T-helper 2 cell treated with Interferon-gamma antibody and Interleukin-4, amounts not matched to agents 100 ng/mL and 5 ng/mL, for 36 hours (primary cell): ENCODE data around the gene EIF3J. TPM values are rescaled to one million over a fixed set of nuclear protein-coding genes. Genes with fewer than 3 reads are reported as not detected.

ENCODE experiments used
- intact Hi-C: fragments of 100-400 bp; cut with micrococcal nuclease; formaldehyde crosslinking; loops from one replicate; pipeline ENCODE4 v1.15.1; 2023
- total RNA-seq: library from RNA; stranded (reverse); gene quantifications from 2 replicates; pipeline ENCODE4 v1.2.3, GENCODE V29; 2022

EIF3J gene
- total RNA-seq, 1 donor from 2014 or later: 102 TPM

GRCh38 chr15:44593042-44593736, 56.2 kb downstream of the EIF3J start:
- intact Hi-C loops: loop anchor here (5.0 to 10.0 kb wide), 2 partner anchors 39 to 332 kb away; no protein-coding TSS in a partner anchor

GRCh38 chr15:44595246-44595645, 58.3 kb downstream of the EIF3J start:
- intact Hi-C loops: loop anchor here (5.0 to 10.0 kb wide), 2 partner anchors 142 to 330 kb away; partner anchors contain the start of gene TRIM69

- intact Hi-C loops: loop anchor here (5.0 to 10.0 kb wide), 2 partner anchors 141 to 329 kb away; partner anchors contain the start of gene TRIM69
Observed at GRCh38 chr15:44595656-44596510, 58.9 kb downstream of the EIF3J start.

GRCh38 chr15:44596511-44597010, 59.6 kb downstream of the EIF3J start:
- intact Hi-C loops: loop anchor here (5.0 to 10.0 kb wide), 2 partner anchors 141 to 328 kb away; partner anchors contain the start of gene TRIM69

GRCh38 chr15:44598066-44598465, 61.1 kb downstream of the EIF3J start:
- intact Hi-C loops: loop anchor here (5.0 to 10.0 kb wide), 2 partner anchors 139 to 327 kb away; partner anchors contain the start of gene TRIM69

- intact Hi-C loops: loop anchor here (5.0 to 10.0 kb wide), 2 partner anchors 138 to 326 kb away; partner anchors contain the start of gene TRIM69
Observed at GRCh38 chr15:44598892-44599291, 61.9 kb downstream of the EIF3J start.

GRCh38 chr15:44603126-44603525, 66.2 kb downstream of the EIF3J start:
- intact Hi-C loops: no loop called here

GRCh38 chr15:44606740-44607139, 69.8 kb downstream of the EIF3J start:
- intact Hi-C loops: no loop called here

Other genes starting within 250 kb of the EIF3J start
- gene GOLM2, start 248.4 kb upstream of the EIF3J start, total RNA-seq: 45.9 and 46.4 TPM in 2 replicates
- 65.4 and 70.0 TPM in 2 replicates for gene CTDSPL2, start 109.5 kb upstream of the EIF3J start, total RNA-seq
- gene SPG11, start 126.5 kb downstream of the EIF3J start, total RNA-seq: 72.2 and 76.7 TPM in 2 replicates
- gene PATL2, start 174.2 kb downstream of the EIF3J start, total RNA-seq: 20.8 and 22.5 TPM in 2 replicates
- gene B2M, start 174.4 kb downstream of the EIF3J start, total RNA-seq: 6,268 and 6,270 TPM in 2 replicates
- gene TRIM69, start 199.4 kb downstream of the EIF3J start, total RNA-seq: 55.7 and 66.2 TPM in 2 replicates